DOHH2 (cell line): ENCODE measurements around the gene MLST8.

ENCODE experiments used
- H3F3A ChIP-seq: fragments of 200-600 bp; sonication (generic), shearing (Covaris generic); 2 replicates; pipeline ENCODE4 v1.6.0; 2016; ENCODE audit warnings: antibody characterized with exemption, mild to moderate bottlenecking; ENCODE audit not compliant: control insufficient read depth, insufficient read depth
- H3K27ac ChIP-seq: fragments of 200-600 bp; sonication (generic); 2 replicates; pipeline ENCODE4 v1.5.1; 2014; ENCODE audit warnings: low read depth, mild to moderate bottlenecking, low read length, moderate library complexity
- H3K27me3 ChIP-seq: fragments of 200-600 bp; sonication (generic); 2 replicates; pipeline ENCODE4 v1.6.1; 2014; ENCODE audit warnings: mild to moderate bottlenecking, low read length, mixed read lengths; ENCODE audit not compliant: control insufficient read depth
- H3K36me3 ChIP-seq: fragments of 200-600 bp; sonication (generic); 2 replicates; pipeline ENCODE4 v1.6.1; 2014; ENCODE audit warnings: mild to moderate bottlenecking, low read length, moderate library complexity, mixed read lengths; ENCODE audit not compliant: control insufficient read depth
- H3K4me1 ChIP-seq: fragments of 200-600 bp; sonication (generic); 2 replicates; pipeline ENCODE4 v1.6.1; 2014; ENCODE audit warnings: mild to moderate bottlenecking, low read length, mixed read lengths; ENCODE audit not compliant: control insufficient read depth
- H3K4me2 ChIP-seq: fragments of 200-600 bp; sonication (generic); 2 replicates; pipeline ENCODE4 v1.6.0; 2014; ENCODE audit warnings: mild to moderate bottlenecking, low read length, moderate library complexity
- H3K4me3 ChIP-seq: fragments of 200-600 bp; sonication (generic); 2 replicates; pipeline ENCODE4 v1.5.1; 2014; ENCODE audit warnings: mild to moderate bottlenecking, low read length, mixed read lengths
- H3K79me2 ChIP-seq: fragments of 200-600 bp; sonication (generic); 2 replicates; pipeline ENCODE4 v1.6.1; 2014; ENCODE audit warnings: mild to moderate bottlenecking, low read length, mixed read lengths; ENCODE audit not compliant: control insufficient read depth
- H3K9me2 ChIP-seq: fragments of 200-600 bp; sonication (generic); replicated peaks from 2 replicates; pipeline ENCODE4 v1.6.1; 2014; ENCODE audit warnings: mild to moderate bottlenecking, low read length, mixed read lengths; ENCODE audit not compliant: control insufficient read depth
- H3K9me3 ChIP-seq: fragments of 200-600 bp; sonication (generic); 2 replicates; pipeline ENCODE4 v1.6.1; 2014; ENCODE audit warnings: antibody characterized with exemption, low read length, mixed read lengths; ENCODE audit not compliant: control insufficient read depth, insufficient read depth
- H4K20me1 ChIP-seq: fragments of 200-600 bp; sonication (generic); 2 replicates; pipeline ENCODE4 v1.6.0; 2014; ENCODE audit warnings: low read depth, mild to moderate bottlenecking, antibody characterized with exemption, low read length, moderate library complexity; ENCODE audit not compliant: control insufficient read depth, insufficient read depth
- EZH2phosphoT487 ChIP-seq: fragments of 200-600 bp; sonication (generic); IDR thresholded peaks from 2 replicates; pipeline ENCODE4 v1.6.1; 2017; ENCODE audit warnings: borderline replicate concordance, mild to moderate bottlenecking, antibody characterized with exemption, low read length, moderate library complexity, mixed read lengths
- TF ChIP-seq, protein P1 (sequence below): fragments of 200-600 bp; sonication (generic); IDR thresholded peaks from one replicate; pipeline ENCODE4 v1.5.1; 2014; ENCODE audit warnings: antibody characterized with exemption, mild to moderate bottlenecking, low read depth, low read length; ENCODE audit not compliant: poor library complexity, severe bottlenecking

Gene MLST8

GRCh38 chr16:2180461-2180860 lies 24.8 kb upstream of the MLST8 start:
- Histone ChIP-seq H3K4me3 (no peak overlapping the region), H4K20me1 (no peaks in the 10 kb centered on the region), H3K36me3 (peaks cover 35% of the 10 kb centered on the region), H3K27ac (no peak overlapping the region), H3K9me3 (no peaks in the 10 kb centered on the region), H3K4me2 (no peak overlapping the region), H3K4me1 (0 out of 2 replicates have a peak, but pooled peaks cover 2% of the 10 kb centered on the region), H3K27me3 (no peaks in the 10 kb centered on the region), H3K79me2 (no peaks in the 10 kb centered on the region), H3K9me2 (no peaks in the 10 kb centered on the region), H3F3A (no peaks in the 10 kb centered on the region)
- TF ChIP-seq, protein P1, sequence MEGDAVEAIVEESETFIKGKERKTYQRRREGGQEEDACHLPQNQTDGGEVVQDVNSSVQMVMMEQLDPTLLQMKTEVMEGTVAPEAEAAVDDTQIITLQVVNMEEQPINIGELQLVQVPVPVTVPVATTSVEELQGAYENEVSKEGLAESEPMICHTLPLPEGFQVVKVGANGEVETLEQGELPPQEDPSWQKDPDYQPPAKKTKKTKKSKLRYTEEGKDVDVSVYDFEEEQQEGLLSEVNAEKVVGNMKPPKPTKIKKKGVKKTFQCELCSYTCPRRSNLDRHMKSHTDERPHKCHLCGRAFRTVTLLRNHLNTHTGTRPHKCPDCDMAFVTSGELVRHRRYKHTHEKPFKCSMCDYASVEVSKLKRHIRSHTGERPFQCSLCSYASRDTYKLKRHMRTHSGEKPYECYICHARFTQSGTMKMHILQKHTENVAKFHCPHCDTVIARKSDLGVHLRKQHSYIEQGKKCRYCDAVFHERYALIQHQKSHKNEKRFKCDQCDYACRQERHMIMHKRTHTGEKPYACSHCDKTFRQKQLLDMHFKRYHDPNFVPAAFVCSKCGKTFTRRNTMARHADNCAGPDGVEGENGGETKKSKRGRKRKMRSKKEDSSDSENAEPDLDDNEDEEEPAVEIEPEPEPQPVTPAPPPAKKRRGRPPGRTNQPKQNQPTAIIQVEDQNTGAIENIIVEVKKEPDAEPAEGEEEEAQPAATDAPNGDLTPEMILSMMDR: no peak
- no peak for TF ChIP-seq EZH2phosphoT487

DNA sequence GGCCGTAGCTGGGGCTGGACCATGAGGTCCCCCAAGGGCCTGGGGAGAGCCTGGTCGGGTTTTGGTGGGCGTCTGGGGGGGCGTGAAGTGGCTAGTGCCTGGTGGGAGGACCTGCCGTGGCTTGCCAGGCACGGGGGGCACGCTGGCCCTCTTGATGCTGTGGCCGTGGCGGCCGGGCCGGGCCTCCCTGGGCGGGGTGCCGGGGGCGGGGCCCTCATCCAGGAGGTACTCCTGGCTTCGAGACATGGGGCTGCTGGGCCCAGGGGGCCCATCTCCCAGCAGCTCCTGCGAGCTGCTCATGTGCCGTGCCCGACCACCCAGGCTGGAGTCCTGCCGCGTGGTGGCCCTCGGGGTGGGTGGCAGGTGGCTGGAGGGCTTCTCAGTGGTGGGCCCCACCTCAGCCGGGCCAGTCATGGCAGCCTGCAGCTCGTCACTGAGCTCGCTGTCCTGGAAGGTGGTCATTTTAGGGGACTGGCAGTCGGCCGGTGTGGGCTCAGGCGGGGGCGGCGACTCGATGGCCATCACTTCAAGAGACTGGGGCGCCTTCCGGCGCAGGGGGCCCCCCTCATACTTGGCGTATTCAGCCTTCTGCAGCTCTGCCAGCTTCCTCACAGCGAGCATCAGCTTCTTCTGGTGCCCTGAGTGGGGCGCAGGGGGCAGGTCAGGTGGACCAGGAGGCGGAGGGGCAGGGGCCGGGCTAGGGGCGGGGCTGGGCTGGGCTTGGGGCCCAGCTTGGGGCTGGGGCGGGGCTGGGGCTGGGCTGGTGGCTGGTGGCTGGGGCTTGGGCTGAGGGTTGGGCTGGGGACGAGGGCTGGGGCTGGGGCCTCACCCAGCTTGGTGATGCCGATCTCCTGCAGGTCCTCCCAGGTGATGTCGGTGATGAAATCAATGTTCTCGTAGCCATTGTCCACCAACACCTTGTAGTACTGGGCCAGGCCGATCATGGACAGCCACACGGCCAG lies 24.0 kb upstream of the MLST8 start:
- H3K4me1 ChIP-seq: 0 out of 2 replicates have a peak, but pooled peaks cover 2% of the 10 kb centered on the region

GRCh38 chr16:2181952-2182351 lies 23.3 kb upstream of the MLST8 start:
- TF ChIP-seq EZH2phosphoT487: no peak
- TF ChIP-seq, protein P1: no peak
- no peak overlapping the region for H3K4me3 ChIP-seq

More for the DNA sequence above, 24.0 kb upstream of the MLST8 start:
- no peaks in the 10 kb centered on the region for H3K27me3 ChIP-seq
- H4K20me1 ChIP-seq: no peaks in the 10 kb centered on the region
- no peak for TF ChIP-seq EZH2phosphoT487
- TF ChIP-seq, protein P1: no peak
- H3K9me3 ChIP-seq: no peaks in the 10 kb centered on the region
- no peak overlapping the region for H3K27ac ChIP-seq
- H3K36me3 ChIP-seq: peaks cover 27% of the 10 kb centered on the region
- no peaks in the 10 kb centered on the region for H3F3A ChIP-seq
- no peaks in the 10 kb centered on the region for H3K79me2 ChIP-seq
- H3K9me2 ChIP-seq: no peaks in the 10 kb centered on the region
- no peak overlapping the region for H3K4me2 ChIP-seq
- no peak overlapping the region for H3K4me3 ChIP-seq

More at GRCh38 chr16:2181952-2182351, 23.3 kb upstream of the MLST8 start:
- H3K9me2 ChIP-seq: no peaks in the 10 kb centered on the region
- no peak overlapping the region for H3K4me2 ChIP-seq
- H3K36me3 ChIP-seq: peaks cover 22% of the 10 kb centered on the region
- H3K27me3 ChIP-seq: no peaks in the 10 kb centered on the region
- no peak overlapping the region for H3K27ac ChIP-seq
- H3K4me1 ChIP-seq: 0 out of 2 replicates have a peak, but pooled peaks cover 2% of the 10 kb centered on the region
- no peaks in the 10 kb centered on the region for H4K20me1 ChIP-seq
- no peaks in the 10 kb centered on the region for H3K79me2 ChIP-seq
- H3K9me3 ChIP-seq: no peaks in the 10 kb centered on the region
- H3F3A ChIP-seq: no peaks in the 10 kb centered on the region
